ENCODE data around the gene IRF1.

The IRF1 gene

DNA sequence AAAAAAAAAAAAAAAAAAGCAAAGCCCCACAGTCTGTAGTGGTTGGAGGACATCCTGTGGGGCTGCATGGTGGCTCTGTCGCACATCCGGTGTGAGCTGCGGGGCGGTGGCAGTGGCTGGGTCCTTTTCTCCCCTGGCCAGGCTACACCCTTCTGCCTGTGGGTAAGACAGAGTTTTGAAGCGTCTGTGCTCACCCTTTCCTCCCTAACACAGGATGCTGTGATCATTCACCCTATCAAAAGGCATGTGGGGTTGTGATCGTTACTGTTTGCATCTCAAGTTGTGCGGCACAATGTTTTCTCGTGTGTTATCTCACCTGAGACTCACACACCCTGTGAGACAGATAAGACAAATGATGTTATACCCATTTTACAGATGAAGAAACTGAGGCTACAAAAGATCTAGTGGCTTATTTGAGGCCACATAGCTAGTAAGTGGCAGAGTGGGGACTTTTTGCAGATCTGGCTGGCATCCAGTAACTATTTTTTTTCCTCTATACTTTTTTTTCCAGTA, 17.5 kb downstream of the IRF1 start:
- DNase-seq: no peak

- no peak for DNase-seq
Measured at GRCh38 chr5:132472431-132472830, 18.1 kb downstream of the IRF1 start.

- DNase-seq: no peak
Measured at GRCh38 chr5:132471944-132472343, 18.6 kb downstream of the IRF1 start.

DNA sequence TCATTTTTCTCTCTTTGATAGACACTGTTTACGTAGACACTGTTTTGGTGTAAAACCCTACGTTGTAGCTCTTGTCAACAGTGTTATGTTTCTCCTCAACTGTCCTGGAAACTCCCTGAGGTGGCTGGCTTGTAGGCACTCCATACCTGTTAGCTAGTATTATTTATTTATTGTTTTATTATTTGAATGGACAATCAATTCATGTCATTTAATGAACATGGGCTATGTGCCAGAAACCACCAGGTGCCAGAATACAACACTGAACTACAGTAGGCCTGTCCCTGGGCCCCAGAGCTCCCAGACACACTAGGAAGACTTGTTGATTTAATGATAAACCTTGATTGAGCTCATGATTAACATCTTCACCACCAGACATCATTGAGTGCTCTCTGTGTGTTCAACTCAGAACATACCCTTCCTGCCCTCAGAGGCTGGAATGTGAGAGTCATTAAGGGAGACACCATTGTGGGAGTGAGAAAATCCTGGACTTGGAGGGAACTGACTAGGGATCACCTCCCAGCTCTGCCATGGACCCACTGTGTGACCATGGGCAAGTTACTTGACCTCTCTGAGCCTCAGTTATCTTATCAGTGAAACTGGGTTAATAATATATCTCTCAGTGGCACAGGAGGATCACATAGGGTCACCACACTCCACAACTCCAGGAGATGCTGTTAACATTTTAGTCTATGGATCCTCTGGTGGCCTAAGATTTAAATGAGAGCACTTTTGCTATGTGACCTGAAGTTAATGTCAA, 19.2 kb downstream of the IRF1 start:
- no peak for DNase-seq

DNA sequence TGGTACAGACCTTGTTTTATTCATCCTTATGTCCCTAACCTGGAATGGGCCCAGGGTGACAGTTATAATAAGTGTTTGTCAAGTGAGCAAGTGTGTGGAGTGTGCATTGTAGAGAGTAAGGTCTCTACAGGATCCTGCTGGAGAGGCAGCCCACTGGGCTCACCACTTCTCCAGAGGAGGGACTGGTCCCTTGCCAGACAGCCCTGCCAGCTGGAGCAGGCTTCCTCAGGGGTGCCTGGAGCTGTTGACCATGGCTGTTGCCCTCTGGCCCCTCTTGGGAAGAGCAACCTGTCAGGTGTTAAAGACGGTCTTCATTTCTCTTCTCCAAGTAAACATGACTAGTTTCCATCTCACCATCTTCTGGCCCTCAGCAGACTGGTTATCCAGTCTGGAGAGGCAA, 20.0 kb downstream of the IRF1 start:
- no peak for DNase-seq

- no peak for DNase-seq
Measured at GRCh38 chr5:132470010-132470392, 20.6 kb downstream of the IRF1 start.

- no peak for DNase-seq
Measured at GRCh38 chr5:132469380-132470009, 21.1 kb downstream of the IRF1 start.

GRCh38 chr5:132468656-132469379, 21.8 kb downstream of the IRF1 start:
- no peak for DNase-seq

GRCh38 chr5:132467287-132467984, 23.1 kb downstream of the IRF1 start:
- DNase-seq: no peak

GRCh38 chr5:132466433-132467286, 23.9 kb downstream of the IRF1 start:
- DNase-seq: no peak

- DNase-seq: no peak
Measured at GRCh38 chr5:132465059-132465707, 25.4 kb downstream of the IRF1 start.

DNA sequence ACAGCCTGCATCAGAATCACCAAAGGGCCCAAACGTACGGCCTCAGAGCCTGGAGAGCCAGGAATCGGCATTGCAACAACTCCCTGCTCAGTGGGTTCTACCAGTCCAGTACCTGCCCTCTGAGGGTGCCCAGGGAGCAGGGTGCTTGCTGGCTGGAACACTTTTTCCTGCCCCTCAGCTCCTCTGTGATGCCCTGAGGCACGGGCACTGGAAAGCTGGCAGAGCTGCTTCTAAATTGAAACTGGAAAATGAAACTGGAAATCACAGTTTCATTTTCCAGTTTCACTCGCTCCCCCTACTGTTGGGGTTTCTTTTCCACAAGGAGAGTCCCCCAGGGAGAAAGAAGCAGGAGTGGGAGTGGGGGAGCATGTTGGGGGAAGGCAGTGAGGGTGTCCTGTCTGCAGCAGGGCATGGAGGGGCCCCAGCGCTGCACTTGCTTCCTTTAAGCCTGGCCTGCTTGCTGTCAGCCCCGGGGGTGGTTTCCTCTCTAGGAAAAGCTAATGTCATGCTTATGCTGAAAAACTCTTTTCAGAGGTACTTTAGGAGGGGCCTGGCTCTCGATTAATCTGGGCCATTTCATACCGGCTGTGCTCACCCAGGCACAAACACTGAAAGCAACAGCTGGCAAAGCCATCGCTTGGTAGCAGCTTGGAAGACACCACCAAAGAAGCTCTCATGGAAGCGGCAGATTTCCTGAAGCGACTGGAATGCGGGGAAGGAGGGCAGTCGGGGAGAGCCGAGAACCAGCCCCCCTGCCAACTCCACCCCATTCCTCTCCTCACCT, 26.2 kb downstream of the IRF1 start:
- DNase-seq: peak; percentile 50

DNA sequence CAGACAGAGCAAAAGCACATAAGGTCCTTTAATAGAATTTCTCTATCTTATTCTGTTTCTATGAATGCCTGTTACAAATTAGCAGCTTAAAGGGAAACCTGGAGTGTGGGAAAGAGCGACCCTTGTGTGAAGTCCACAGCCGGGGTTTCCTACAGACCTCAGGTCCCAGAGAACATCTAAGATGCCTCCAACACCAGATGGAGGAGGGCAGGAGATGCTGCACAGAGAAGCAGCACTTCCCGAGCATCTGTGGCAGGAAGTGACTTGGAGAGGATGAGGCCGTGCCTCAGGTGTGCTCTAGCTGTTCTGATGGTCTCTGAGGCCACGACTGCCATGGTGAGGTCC, 26.8 kb downstream of the IRF1 start:
- no peak for DNase-seq

- no peak for DNase-seq
Measured at GRCh38 chr5:132462856-132463745, 27.5 kb downstream of the IRF1 start.

DNA sequence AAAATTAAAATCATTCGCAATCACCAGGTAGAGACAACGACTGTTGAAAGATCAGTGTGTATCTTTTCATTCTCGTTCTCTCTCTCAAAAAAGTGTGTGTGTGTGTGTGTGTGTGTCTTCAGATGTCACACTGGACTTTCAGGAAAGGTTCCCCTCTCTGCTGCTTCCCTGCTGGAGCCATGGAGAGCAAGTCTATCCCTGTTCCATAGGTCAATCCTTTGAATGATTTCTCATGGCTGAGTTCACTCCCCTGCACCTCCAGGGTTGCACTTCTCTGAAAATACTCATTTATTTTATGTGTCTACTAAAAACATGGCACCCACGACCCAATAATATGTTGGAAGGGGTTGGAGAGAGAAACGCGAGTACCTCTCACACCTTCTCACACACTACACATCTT, 28.2 kb downstream of the IRF1 start:
- no peak for DNase-seq

GRCh38 chr5:132461569-132462070, 29.0 kb downstream of the IRF1 start:
- DNase-seq: no peak

DNA sequence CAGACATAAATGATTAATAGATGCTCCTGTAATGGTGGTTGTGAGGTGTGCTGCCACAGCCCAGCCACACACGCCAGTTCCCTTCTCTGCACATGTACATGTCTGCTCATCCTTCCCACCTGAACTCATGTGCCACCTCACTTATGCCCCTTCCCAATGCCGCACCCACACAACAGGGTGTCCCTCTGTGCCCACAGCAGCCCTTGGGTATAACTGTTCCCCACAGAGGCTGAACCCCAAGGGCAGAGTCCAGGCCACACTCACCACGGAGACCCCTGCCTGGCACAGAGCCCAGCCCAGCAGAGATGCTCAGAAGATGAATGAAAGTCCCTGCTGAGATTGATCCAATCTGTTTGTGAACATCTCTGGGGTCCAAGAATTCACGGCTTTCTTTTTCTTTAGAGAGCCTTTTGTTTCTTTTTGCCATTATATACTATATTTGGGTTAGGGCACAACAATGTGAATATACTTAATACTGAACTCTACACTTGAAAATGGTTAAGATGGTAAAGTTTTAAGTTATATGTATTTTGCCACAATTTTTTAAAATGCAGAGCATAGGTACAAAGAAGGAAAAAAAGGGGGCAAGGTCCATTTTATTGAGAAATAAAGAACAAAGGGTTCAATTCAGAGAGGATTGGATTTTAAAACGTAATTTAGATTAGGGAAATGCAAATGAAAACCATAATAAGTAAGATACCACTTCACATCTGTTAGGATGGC, 29.6 kb downstream of the IRF1 start:
- no peak for DNase-seq

DNA sequence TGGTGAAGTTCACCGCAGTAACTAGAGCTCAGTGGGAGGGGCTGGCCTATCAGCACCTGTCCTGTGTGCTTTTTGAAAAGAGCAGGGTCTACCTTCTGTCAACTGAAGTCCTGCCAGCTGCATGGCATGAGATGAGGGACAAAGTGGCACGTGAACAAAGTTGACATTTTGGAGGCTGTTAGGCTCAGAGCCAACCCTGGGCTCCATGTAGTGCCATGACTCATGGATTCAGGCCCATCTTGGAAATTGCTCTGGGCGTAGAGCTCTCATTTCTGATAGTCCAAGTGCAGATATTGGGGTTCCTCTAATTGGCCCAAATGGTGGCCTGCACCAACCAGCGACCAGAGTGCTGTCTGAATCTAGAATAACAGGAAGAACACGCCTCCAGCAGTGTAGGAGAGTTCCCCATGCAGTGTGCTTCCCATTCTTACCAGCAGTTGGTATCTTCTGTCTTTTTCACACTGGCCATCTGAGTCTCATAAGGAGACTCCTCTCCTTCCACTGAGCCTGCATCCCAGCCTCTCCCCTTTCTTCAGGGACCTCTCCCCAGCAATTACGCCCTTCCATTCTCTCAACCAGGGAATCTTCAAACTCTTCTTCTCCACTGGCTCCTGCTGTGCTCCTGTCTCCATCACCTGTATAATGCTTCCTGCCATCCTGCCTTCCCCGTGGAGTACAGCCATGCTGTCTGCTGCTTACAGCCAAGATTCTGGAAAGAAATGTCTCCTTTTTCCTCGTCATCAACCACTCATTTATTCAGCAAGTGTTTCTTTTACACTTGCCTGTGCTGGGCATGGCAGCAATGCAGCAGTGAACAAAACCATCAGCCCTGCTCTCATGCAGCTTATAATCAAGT, 30.4 kb downstream of the IRF1 start:
- DNase-seq: no peak

Data from NCI-H2171 (cell line).